Rectal smooth muscle tissue (tissue), 1 donor: ENCODE measurements around the gene OR8S1.
"Not testable (repeated sequence)": the region's sequence is repeated elsewhere in the genome, so short reads cannot be mapped to it uniquely, and the experiment has no call there.

Experiments
- H3K27ac ChIP-seq: one replicate; pipeline ENCODE4 v1.7.0; 2013; ENCODE audit warnings: low read depth, low read length, inconsistent platforms
- H3K27me3 ChIP-seq: one replicate; pipeline ENCODE4 v1.7.0; 2013; ENCODE audit warnings: low read length; ENCODE audit not compliant: control insufficient read depth, insufficient read depth
- H3K36me3 ChIP-seq: one replicate; pipeline ENCODE4 v1.7.0; 2013; ENCODE audit warnings: low read length; ENCODE audit not compliant: control insufficient read depth, insufficient read depth
- H3K4me1 ChIP-seq: one replicate; pipeline ENCODE4 v1.7.0; 2013; ENCODE audit warnings: low read length; ENCODE audit not compliant: control insufficient read depth, insufficient read depth
- H3K4me3 ChIP-seq: one replicate; pipeline ENCODE4 v1.7.0; 2013; ENCODE audit warnings: low read length
- H3K9ac ChIP-seq: one replicate; pipeline ENCODE4 v1.7.0; 2013; ENCODE audit warnings: low read length

OR8S1 gene

DNA sequence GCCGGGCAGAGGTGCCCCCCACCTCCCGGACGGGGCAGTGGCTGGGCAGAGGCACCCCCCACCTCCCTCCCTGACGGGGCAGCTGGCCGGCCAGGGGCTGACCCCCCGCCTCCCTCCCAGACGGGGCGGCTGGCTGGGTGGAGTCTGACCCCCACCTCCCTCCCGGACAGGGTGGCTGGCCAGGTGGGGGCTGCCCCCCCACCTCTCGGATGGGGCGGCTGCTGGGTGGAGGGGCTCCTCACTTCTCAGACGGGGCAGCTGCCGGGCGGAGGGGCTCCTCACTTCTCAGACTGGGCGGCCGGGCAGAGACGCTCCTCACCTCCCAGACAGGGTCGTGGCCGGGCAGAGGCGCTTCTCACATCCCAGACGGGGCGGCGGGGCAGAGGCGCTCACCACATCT is 5.1 kb upstream of the OR8S1 start:
- H3K27ac ChIP-seq, H3K9ac ChIP-seq, H3K27me3 ChIP-seq, H3K36me3 ChIP-seq, H3K4me3 ChIP-seq, H3K4me1 ChIP-seq: not testable (repeated sequence)

DNA sequence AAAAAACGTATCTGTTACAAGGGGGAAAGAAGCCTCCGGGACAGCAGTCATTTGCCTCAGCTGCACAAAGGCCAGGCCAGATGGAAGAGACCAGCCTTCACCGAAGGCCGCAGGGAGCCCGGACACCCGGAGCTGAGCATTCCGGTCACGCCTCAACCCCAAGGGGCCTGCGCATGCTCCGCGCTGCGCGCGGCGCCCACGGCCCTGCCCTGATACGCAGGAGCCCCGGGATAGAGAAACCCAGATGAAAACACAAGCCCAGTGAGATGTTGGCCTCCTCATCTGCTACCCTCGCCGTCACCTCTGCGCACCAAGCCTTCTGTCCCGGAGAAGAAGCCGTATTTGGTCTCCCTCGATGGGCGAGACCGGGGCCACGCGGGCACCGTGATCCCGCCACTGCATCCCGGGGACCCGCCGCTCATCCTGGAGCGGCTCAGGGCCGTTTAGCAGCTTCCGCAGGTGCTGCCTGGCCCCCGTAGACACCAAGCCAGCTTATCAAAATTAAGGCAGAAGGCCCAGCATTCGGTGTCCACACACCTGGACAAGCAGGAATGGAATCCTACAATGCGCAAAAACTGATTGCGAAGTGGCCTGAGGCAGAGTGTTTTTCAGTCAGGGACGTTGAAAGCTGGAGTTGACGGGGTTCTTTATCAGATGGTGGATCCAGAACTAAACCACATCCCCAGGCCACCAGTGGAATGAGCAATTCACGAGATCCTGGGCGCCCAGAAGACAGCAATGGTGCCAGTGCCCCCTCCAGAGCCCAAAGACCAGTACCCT is 2.6 kb downstream of the OR8S1 start:
- H3K4me1 ChIP-seq, result no peaks in the 10 kb centered on the region
- no peaks in the 10 kb centered on the region for H3K27me3 ChIP-seq
- no peak overlapping the region for H3K27ac ChIP-seq
- no peak overlapping the region for H3K4me3 ChIP-seq
- no peak overlapping the region for H3K9ac ChIP-seq
- no peaks in the 10 kb centered on the region for H3K36me3 ChIP-seq

DNA sequence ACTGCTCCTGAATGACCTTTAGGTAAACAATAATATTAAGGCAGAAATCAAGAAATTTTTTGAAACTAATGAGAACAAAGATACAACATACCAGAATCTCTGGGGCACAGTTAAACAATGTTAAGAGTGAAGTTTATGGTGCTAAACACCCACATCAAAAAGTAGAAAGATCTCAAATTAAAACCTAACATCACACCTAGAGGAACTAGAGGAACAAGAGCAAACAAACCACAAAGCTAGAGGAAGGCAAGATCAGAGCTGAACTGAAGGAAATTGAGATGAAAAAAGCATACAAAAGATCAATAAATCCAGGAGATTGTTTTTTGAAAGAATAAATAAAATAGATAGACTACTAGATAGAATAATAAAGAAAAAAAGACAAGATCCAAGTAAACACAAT is 7.2 kb downstream of the OR8S1 start:
- no peaks in the 10 kb centered on the region for H3K4me1 ChIP-seq
- no peaks in the 10 kb centered on the region for H3K36me3 ChIP-seq
- H3K4me3 ChIP-seq, result no peak overlapping the region
- H3K27ac ChIP-seq, result no peak overlapping the region
- no peaks in the 10 kb centered on the region for H3K27me3 ChIP-seq
- no peak overlapping the region for H3K9ac ChIP-seq

DNA sequence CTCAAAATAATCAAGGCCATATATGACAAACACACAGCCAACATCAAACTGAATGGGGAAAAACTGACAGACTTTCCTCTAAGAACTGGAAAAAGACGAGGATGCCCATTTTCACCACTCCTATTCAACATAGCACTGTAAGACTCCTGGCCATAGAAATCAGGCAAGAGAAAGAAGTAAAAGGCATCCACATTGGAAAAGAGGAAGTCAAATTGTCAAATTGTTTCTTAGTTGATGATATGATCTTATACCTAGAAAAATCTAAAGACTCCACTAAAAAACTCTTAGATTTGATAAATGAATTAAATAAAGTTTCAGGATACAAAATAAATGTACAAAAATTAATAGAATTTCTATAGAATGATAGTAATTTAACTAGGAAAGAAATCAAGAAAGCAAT is 11.2 kb downstream of the OR8S1 start:
- Histone ChIP-seq H3K4me1 (no peaks in the 10 kb centered on the region), H3K36me3 (no peaks in the 10 kb centered on the region), H3K27ac (no peak overlapping the region), H3K9ac (no peak overlapping the region), H3K27me3 (no peaks in the 10 kb centered on the region), H3K4me3 (no peak overlapping the region)

- H3K27ac ChIP-seq, result no peak overlapping the region
- H3K4me3 ChIP-seq, result no peak overlapping the region
- H3K9ac ChIP-seq, result no peak overlapping the region
- no peaks in the 10 kb centered on the region for H3K27me3 ChIP-seq
- H3K4me1 ChIP-seq, result no peaks in the 10 kb centered on the region
- H3K36me3 ChIP-seq, result no peaks in the 10 kb centered on the region
Measured at GRCh38 chr12:48542300-48542928, 17.0 kb downstream of the OR8S1 start.

DNA sequence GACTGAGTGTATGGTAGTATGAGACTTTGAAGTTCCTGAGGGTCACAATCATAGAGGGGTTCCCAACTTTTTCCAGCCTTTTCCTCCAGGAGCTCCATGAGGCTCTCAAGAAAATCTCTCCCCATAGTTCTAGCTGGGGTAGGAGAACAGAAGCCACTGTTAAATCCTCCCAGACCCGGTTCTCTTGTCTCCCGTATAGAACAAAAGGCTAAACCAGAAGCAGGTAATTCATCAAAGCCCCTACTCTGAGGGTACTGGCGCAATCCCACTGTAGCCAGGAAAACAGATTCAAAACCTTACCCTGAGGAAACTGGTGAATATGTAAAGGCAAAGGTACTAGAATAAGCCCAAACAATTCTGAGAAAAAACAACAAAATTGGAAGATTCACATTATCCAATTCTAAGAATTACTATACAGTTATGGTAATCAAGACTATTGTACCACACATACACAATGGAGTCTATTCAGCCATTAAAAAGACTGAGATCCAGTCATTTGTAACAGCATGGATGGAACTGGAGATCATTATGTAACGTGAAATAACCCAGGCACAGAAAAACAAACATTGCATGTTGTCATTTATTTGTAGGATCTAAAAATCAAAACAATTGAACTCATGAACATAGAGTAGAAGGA is 20.5 kb downstream of the OR8S1 start:
- Histone ChIP-seq H3K4me3 (no peak overlapping the region), H3K36me3 (no peaks in the 10 kb centered on the region), H3K9ac (no peak overlapping the region), H3K27me3 (no peaks in the 10 kb centered on the region), H3K4me1 (no peaks in the 10 kb centered on the region), H3K27ac (no peak overlapping the region)

- H3K36me3 ChIP-seq, H3K4me3 ChIP-seq, H3K9ac ChIP-seq, H3K27me3 ChIP-seq, H3K4me1 ChIP-seq, H3K27ac ChIP-seq: not testable (repeated sequence)
Measured at GRCh38 chr12:48547012-48547411, 21.6 kb downstream of the OR8S1 start.

GRCh38 chr12:48551636-48552035 is 26.2 kb downstream of the OR8S1 start:
- not testable (repeated sequence) for H3K27ac ChIP-seq, H3K9ac ChIP-seq, H3K27me3 ChIP-seq, H3K4me3 ChIP-seq, H3K4me1 ChIP-seq, H3K36me3 ChIP-seq

- H3K4me3 ChIP-seq, H3K9ac ChIP-seq, H3K27me3 ChIP-seq, H3K36me3 ChIP-seq, H3K4me1 ChIP-seq, H3K27ac ChIP-seq: not testable (repeated sequence)
Measured at GRCh38 chr12:48553666-48554343, 28.4 kb downstream of the OR8S1 start.

DNA sequence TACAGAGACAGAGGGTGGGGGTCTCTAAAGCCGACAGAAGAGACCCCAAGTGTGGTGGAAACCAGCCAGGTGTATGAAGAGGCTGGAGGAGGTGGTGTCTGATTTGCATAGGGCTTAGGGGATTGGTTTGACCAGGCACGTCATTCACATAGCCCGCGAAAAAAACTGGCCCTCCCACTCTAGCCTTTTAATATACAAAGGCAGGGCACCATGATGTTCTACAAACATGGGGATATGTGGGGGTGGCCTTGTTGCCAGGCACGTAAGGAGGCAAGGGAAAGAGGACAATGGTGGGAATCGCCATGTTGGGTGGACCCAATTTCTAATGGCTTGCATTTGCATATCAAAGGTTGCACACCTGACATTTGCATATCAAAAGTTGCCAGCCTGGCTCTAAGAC is 31.2 kb downstream of the OR8S1 start:
- no peaks in the 10 kb centered on the region for H3K27me3 ChIP-seq
- H3K4me3 ChIP-seq, result no peak overlapping the region
- H3K9ac ChIP-seq, result no peak overlapping the region
- no peaks in the 10 kb centered on the region for H3K4me1 ChIP-seq
- H3K27ac ChIP-seq, result no peak overlapping the region
- H3K36me3 ChIP-seq, result no peaks in the 10 kb centered on the region

- Histone ChIP-seq H3K27ac (no peak overlapping the region), H3K4me3 (no peak overlapping the region), H3K36me3 (no peaks in the 10 kb centered on the region), H3K27me3 (no peaks in the 10 kb centered on the region), H3K4me1 (no peaks in the 10 kb centered on the region), H3K9ac (no peak overlapping the region)
Measured at GRCh38 chr12:48557919-48558318, 32.5 kb downstream of the OR8S1 start.

DNA sequence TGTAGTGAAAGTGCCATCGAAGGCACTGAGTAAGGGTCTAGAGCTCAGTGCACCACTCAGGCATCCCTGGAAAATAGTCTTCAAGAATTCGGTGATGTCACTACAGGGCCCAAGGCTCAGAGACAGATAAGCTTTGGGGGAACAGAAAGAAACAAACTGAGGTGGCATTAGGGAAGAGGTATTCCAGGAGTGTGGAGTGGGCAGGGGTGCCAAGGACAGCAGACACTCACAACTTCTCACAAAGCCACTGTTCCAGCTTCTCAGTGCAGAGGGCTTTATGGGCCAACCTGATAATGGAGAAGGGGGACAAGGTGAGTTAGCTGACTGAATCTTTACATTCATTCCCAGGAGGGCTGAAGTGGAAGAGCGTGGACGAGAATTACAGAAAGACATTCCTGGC is 42.3 kb downstream of the OR8S1 start:
- no peaks in the 10 kb centered on the region for H3K27me3 ChIP-seq
- no peak overlapping the region for H3K27ac ChIP-seq
- no peak overlapping the region for H3K4me3 ChIP-seq
- H3K36me3 ChIP-seq, result no peaks in the 10 kb centered on the region
- H3K4me1 ChIP-seq, result no peaks in the 10 kb centered on the region
- H3K9ac ChIP-seq, result no peak overlapping the region
